NB4 (cell line): ENCODE results near the gene THSD7A.

ENCODE experiments used
- CTCF ChIP-seq: IDR thresholded peaks from one replicate; pipeline ENCODE4 v1.5.1; 2012; ENCODE audit warnings: low read depth, low read length
- MAX ChIP-seq: IDR thresholded peaks from 2 replicates; pipeline ENCODE4 v1.6.1; 2011; ENCODE audit warnings: low read depth, low read length

GRCh38 chr7:11847336-11847735 is 15.3 kb upstream of the THSD7A start:
- TF ChIP-seq CTCF: no peak
- TF ChIP-seq MAX: no peak
